ENCODE results near the gene MED16. TPM values are rescaled to one million over a fixed set of nuclear protein-coding genes. Genes with fewer than 3 reads are reported as not detected.
"Not testable (repeated sequence)": the region's sequence is repeated elsewhere in the genome, so short reads cannot be mapped to it uniquely, and the experiment has no call there.

MED16 gene
- polyA plus RNA-seq, 1 experiment, result 22.7 TPM

- Histone ChIP-seq H3K9me3 (ENCODE audit: control insufficient read depth, insufficient read depth, low read length) (no peaks in the 10 kb centered on the region; the same call in 1 of the 2 replicates), H3K27me3 (ENCODE audit: control insufficient read depth, insufficient read depth, low read length) (peaks cover 26% of the 10 kb centered on the region), H3K27ac (ENCODE audit: low read depth, low read length) (no peak overlapping the region), H3K4me3 (ENCODE audit: low read depth, low read length) (no peak overlapping the region)
- ChIA-PET CTCF (no interaction called here), POLR2A (interaction anchor here (0.6 to 0.7 kb wide), 3 partner anchors 32 to 51 kb away, joined by 3 read pairs; no protein-coding TSS in a partner anchor)
- TF ChIP-seq CTCF (IDR thresholded peaks at IDR 0.05; ENCODE audit: low read depth, low read length), result no peak
- DNase-seq (ENCODE audit: low read depth, low spot score), result no peak
Observed at GRCh38 chr19:844546-844971, 48.4 kb downstream of the MED16 start.

DNA sequence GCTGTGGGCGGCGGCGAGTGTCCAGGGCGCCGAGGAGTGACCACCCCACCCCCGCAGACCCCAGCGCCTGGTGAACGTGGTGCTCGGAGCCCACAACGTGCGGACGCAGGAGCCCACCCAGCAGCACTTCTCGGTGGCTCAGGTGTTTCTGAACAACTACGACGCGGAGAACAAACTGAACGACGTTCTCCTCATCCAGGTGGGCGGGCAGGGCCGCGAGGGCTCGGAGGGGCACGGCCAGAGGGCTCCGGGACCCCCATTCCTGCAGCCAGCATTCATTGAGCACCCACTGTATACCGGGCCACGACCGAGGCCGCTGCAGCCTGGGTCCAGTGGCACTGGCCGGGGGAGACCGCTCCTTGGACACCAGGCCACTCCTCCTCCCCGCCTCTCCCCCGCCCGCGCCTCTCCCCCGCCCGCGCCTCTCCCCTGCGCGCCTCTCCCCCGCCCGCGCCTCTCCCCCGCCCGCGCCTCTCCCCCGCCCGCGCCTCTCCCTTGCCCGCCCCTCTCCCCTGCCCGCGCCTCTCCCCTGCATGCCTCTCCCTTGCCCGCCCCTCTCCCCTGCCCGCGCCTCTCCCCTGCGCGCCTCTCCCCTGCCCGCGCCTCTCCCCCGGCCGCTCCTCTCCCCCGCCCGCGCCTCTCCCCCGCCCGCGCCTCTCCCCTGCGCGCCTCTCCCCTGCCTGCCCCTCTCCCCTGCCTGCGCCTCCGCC lies 49.0 kb downstream of the MED16 start:
- H3K4me3 ChIP-seq (ENCODE audit: low read depth, low read length), result no peak overlapping the region
- no peaks in the 10 kb centered on the region; the same call in 1 of the 2 replicates for H3K9me3 ChIP-seq (ENCODE audit: control insufficient read depth, insufficient read depth, low read length)
- H3K27ac ChIP-seq (ENCODE audit: low read depth, low read length), result no peak overlapping the region
- no peak for DNase-seq (ENCODE audit: low read depth, low spot score)
- peaks cover 26% of the 10 kb centered on the region for H3K27me3 ChIP-seq (ENCODE audit: control insufficient read depth, insufficient read depth, low read length)
- CTCF ChIA-PET, result no interaction called here
- POLR2A ChIA-PET, result interaction anchor here (0.6 kb wide), 2 partner anchors 33 to 40 kb away, joined by 3 read pairs; no protein-coding TSS in a partner anchor
- TF ChIP-seq CTCF (IDR thresholded peaks at IDR 0.05; ENCODE audit: low read depth, low read length), result no peak

DNA sequence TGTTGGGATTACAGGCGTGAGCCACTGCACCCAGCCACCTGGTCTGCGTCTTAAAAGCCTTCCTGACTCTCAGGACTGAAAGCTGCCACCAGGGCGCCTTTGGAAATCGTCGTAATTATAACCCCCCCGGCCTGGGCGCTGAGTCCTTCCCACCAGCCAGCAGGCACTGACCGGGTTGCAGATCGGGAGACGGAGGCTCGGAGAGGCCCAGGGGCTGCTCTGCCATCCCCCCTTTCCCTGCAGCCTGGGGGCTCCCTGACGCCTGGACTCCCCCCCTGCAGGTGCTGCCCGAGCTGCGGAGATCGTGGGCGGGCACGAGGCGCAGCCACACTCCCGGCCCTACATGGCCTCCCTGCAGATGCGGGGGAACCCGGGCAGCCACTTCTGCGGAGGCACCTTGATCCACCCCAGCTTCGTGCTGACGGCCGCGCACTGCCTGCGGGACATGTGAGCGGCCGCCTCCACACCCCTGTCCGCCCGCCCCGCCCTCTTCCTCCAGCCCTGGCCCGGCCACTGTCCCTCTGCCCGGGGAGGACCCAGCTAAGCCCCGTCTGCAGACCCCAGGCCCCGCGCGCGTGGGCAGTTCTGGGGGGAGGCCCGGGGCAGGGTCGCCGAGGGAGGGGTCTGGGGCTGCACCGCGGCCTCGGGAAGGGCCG lies 49.7 kb downstream of the MED16 start:
- no peak overlapping the region for H3K4me3 ChIP-seq (ENCODE audit: low read depth, low read length)
- H3K27ac ChIP-seq (ENCODE audit: low read depth, low read length), result no peak overlapping the region
- ChIA-PET CTCF (interaction anchor here (0.6 kb wide), 1 partner anchor 157 kb away, joined by 7 read pairs; the partner anchor contains the start of gene GRIN3B), POLR2A (no interaction called here)
- DNase-seq (ENCODE audit: low read depth, low spot score), result no peak
- peak; percentile 5; the same call in 1 of the 2 replicates for TF ChIP-seq CTCF (IDR thresholded peaks at IDR 0.05; ENCODE audit: low read depth, low read length)
- H3K27me3 ChIP-seq (ENCODE audit: control insufficient read depth, insufficient read depth, low read length), result peaks cover 22% of the 10 kb centered on the region
- no peaks in the 10 kb centered on the region; the same call in 1 of the 2 replicates for H3K9me3 ChIP-seq (ENCODE audit: control insufficient read depth, insufficient read depth, low read length)

DNA sequence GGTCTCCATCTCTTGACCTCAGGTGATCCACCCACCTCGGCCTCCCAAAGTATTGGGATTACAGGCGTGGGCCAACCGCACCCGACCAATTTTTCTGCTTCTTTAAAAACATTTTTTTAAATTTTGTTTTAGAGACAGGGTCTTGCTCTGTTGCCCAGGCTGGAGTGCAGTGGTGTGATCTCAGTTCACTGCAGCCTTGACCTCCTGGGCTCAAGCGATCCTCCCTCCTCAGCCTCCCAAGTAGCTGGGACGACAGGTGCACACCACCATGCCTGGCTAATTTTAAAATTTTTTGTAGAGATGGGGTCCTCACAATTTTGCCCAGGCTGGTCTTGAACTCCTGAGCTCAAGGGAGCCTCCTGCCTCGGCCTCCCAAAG lies 50.2 kb downstream of the MED16 start:
- CTCF ChIA-PET, result interaction anchor here (0.6 kb wide), 1 partner anchor 158 kb away, joined by 7 read pairs; the partner anchor contains the start of gene GRIN3B
- peaks cover 20% of the 10 kb centered on the region for H3K27me3 ChIP-seq (ENCODE audit: control insufficient read depth, insufficient read depth, low read length)
- H3K4me3 ChIP-seq (ENCODE audit: low read depth, low read length), result not testable (repeated sequence)

GRCh38 chr19:840519-841206 lies 52.3 kb downstream of the MED16 start, which contains the start of gene PRTN3:
TSS of gene PRTN3 (plus strand) at chr19:840999. CDS start at chr19:841009, 10 bp downstream.
- no peak within 1 kb of the TSS for H3K4me3 ChIP-seq (ENCODE audit: low read depth, low read length)
- no peak for DNase-seq (ENCODE audit: low read depth, low spot score)
- no peak within 1 kb of the TSS for H3K27ac ChIP-seq (ENCODE audit: low read depth, low read length)
- ChIA-PET POLR2A (interaction anchor here (1.2 kb wide), 1 partner anchor 144 kb away, joined by 4 read pairs; the partner anchor contains the start of gene WDR18), CTCF (interaction anchor here (1.0 kb wide), 1 partner anchor 73 kb away, joined by 3 read pairs; no protein-coding TSS in a partner anchor)
- no peak for TF ChIP-seq CTCF (IDR thresholded peaks at IDR 0.05; ENCODE audit: low read depth, low read length)
- peaks cover 26% of the 10 kb centered on the region for H3K27me3 ChIP-seq (ENCODE audit: control insufficient read depth, insufficient read depth, low read length)
- H3K9me3 ChIP-seq (ENCODE audit: control insufficient read depth, insufficient read depth, low read length), result no peaks in the 10 kb centered on the region; the same call in 1 of the 2 replicates

More for the DNA sequence above, 50.2 kb downstream of the MED16 start:
- H3K27ac ChIP-seq (ENCODE audit: low read depth, low read length); POLR2A ChIA-PET; H3K9me3 ChIP-seq (ENCODE audit: control insufficient read depth, insufficient read depth, low read length); DNase-seq (ENCODE audit: low read depth, low spot score): not testable (repeated sequence)

Data from AG04450 (cell line).